HG03439 (cell line): Measurements from ENCODE around the gene CREG1.

Experiments
- ATAC-seq: cut with Tn5 transposase; IDR thresholded peaks from one replicate; pipeline ENCODE4 v1.9.1; 2021; ENCODE audit warnings: mild to moderate bottlenecking, moderate library complexity; ENCODE audit not compliant: unreplicated experiment

CREG1 gene

GRCh38 chr1:167509587-167509986 is 44.0 kb downstream of the CREG1 start:
- no peak for ATAC-seq

GRCh38 chr1:167507719-167508118 is 45.8 kb downstream of the CREG1 start:
- no peak for ATAC-seq

GRCh38 chr1:167504467-167504827 is 49.1 kb downstream of the CREG1 start:
- ATAC-seq, result no peak

DNA sequence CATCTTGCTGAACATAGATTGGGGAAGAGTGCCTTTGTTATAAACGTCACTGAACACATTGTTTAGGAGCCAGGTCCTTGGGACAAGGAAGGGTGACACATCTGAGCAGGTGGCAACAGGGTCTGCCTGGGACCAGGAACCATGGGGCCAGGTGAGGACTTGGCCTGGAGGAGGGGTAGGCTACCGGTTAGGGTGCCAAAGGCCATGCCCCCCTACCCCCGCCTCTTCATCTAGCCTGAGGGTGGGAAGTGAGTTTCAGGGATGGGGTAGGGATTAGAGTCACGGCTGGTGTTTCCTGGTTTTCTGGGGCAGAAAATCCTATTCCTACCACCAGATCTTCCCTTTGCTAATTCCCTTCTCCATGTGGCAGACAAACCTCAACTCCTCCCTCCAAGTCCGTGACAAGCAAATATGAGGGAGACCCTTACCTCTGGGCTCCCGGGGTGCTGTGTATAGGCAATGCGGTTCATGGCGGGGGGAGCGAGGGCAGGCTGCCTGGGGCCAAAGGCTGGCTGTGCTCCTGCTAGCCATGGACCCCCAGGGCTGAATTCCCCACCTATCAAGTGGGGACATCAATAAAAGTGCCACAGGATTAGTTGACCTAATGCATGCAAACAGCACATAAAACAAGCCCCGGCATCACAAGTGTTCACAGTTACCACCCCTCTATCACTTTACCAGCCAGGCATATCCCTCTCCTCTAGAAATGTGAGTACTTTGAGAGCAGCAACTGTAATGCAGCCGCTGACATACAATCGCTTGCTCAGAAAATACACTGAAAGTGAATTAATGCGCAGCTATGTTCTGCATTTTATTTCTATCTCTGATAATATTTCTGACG is 49.7 kb downstream of the CREG1 start:
- ATAC-seq, result no peak

- ATAC-seq, result no peak
Measured at GRCh38 chr1:167502719-167503462, 50.7 kb downstream of the CREG1 start.

DNA sequence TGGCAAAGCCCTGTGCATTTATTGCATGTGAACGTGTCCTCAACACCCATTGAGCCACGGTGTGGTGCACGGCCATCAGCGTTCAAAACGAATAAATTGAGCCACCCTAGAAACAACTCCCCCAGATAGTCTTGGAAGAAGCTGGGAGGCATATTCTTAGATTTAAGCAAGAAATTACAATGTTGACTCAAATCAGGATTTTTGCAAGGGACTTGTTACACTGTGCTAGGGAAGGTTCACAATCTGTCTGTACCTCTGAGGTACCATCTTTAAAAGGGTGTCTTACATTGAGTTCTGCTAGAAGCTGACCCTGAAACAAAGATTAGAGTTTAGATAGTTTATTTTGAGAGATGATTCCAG is 51.4 kb downstream of the CREG1 start:
- ATAC-seq, result no peak

DNA sequence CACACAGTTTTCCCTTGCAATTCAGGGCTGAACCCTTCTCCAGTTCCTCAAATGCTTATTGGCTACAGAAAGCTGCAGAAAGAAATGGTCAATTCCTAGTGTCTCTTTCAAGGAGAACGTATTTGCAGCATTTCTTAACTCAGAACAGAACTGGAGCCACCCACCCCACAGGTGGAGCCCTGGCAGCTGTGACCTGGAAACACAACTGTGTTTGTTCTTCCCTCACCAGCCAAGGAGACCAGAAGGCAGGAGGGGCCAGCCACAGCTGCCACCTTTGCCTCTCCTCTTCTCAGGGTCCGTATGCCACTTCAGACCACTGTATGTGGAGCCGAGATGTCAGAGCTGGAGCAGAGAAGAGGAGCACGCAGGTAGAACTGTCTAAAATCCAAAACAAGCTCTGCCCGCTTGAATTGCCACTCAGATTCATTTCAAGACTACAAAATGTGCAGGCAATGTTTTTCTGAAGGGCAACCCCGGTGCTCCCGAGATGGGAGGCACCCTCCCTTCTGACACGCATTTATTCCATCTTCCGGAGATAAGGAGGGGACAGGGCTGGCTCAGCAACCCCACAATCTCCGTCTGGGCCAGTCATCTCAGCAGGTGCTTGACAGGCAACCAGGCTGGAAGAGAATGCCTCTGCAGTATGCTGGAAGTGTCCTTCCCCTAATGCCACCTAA is 51.9 kb downstream of the CREG1 start:
- ATAC-seq, result no peak

GRCh38 chr1:167500283-167500860 is 53.2 kb downstream of the CREG1 start:
- ATAC-seq, result no peak

DNA sequence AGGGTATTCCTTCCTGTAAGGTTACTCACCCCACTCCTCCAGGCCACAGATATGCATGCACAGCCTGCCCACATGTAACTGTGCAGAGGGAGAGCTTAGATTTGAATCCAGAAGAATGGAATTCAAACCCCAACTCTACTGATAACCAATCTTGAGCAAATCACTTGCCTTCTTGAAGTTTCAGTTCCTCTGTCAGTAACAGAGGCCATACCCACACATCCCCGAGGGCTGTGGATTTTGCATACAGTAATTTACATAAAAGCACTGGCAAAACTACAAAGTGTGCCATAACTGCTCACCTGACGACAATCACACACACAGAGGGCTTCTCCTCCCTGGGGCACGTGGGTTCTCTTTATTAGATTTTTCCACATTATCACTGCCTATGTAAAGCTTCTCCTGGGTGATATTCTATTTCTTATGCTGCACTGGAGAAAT is 53.9 kb downstream of the CREG1 start:
- ATAC-seq, result peak; percentile 92

DNA sequence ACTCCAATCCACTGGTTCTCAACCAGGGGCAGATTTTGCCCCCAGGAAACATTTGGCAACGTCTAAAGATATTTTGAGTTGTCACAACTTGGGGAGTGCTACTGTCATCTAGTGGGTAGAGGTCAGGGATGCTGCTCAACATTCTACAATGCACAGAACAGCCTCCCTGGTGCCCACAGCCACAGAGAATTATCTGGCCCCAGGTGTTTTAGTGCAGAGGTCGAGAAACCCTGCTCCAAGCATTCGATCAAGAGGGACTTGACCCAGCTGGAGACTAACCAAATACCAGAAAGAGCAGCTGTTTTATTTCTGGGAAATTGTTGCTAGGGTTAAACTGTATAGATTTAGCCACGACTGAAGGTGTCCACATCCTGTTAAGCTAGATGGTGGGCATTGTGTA is 54.5 kb downstream of the CREG1 start:
- ATAC-seq, result no peak

DNA sequence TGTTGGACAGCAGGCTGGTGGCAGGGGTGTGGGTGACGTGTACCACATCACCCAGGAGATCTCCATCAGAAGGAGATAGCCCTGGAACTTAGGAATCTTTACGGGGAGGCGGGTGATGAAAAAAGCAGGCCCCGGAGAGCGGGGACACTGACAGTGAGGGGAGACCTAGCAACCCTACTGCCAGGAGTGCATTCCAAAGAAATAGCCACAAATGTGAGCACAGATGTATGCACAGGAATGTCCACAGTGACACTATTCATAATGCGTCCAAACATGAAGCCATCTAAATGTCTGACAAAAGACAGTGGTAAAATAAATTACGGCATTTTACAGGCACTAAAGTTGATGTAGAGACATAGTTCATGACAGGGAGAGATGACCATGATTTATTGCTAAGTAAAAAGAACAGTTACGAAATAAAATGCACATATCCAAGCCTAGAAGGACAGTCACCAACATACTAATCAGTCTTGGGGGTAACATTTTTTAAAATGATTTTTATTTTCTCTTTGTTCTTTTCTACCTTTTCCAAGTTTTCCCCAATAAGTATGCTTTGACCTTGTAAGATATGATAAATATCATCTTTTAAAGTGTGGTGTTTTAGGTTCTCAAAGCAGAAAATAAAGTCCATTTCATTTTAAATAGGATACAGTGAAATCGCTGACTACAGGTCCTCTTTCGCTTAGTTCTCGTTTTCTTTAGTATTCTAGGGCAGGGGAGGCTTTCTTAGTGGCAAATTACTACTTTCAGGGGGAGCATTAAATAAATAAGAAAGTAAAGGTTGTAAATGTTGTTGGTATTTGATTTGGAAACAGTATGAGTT is 56.6 kb downstream of the CREG1 start:
- ATAC-seq, result no peak

GRCh38 chr1:167493372-167493771 is 60.2 kb downstream of the CREG1 start:
- ATAC-seq, result no peak

- no peak for ATAC-seq
Measured at GRCh38 chr1:167492481-167492910, 61.1 kb downstream of the CREG1 start.

GRCh38 chr1:167491586-167492461 is 61.7 kb downstream of the CREG1 start:
- no peak for ATAC-seq
